HepG2 (cell line): Measurements from ENCODE around the gene PRDX2. TPM values are rescaled to one million over a fixed set of nuclear protein-coding genes. Genes with fewer than 3 reads are reported as not detected.
A peak's percentile ranks its signal among the peaks of the same experiment; 100 is the strongest.

ENCODE experiments used
- AGO2 ChIP-seq: fragments of 200-400 bp; formaldehyde crosslinking; optimal IDR thresholded peaks from 2 replicates; pipeline ENCODE3; 2017; ENCODE audit warnings: mild to moderate bottlenecking, low read depth, low read length, moderate library complexity
- ARID4A ChIP-seq: sonication (generic); formaldehyde crosslinking; IDR thresholded peaks from 2 replicates; pipeline ENCODE4 v1.5.0; 2020; ENCODE audit warnings: mild to moderate bottlenecking, missing genetic modification reagents, borderline replicate concordance
- ATM ChIP-seq: fragments of 450-650 bp; IDR thresholded peaks from 2 replicates; pipeline ENCODE4 v1.7.1; 2017; ENCODE audit warnings: mild to moderate bottlenecking, borderline replicate concordance
- CCDC6 ChIP-seq: sonication (generic); formaldehyde crosslinking; IDR thresholded peaks from 2 replicates; pipeline ENCODE4 v1.8.1; 2022; ENCODE audit warnings: mild to moderate bottlenecking, missing genetic modification reagents, moderate library complexity
- ESRRA ChIP-seq: sonication (generic); formaldehyde crosslinking; IDR thresholded peaks from 2 replicates; pipeline ENCODE4 v1.5.1; 2020; ENCODE audit warnings: mild to moderate bottlenecking, low read depth, missing genetic modification reagents
- GABPB1 ChIP-seq: IDR thresholded peaks from 2 replicates; pipeline ENCODE4 v1.6.1; 2016; ENCODE audit warnings: mild to moderate bottlenecking, missing genetic modification reagents, moderate library complexity, missing compliant biosample characterization
- GLMP ChIP-seq: sonication (generic); formaldehyde crosslinking; IDR thresholded peaks from 2 replicates; pipeline ENCODE4 v1.9.0; 2021; ENCODE audit warnings: missing genetic modification reagents, mild to moderate bottlenecking, borderline replicate concordance
- HNRNPLL ChIP-seq: fragments of 200-400 bp; formaldehyde crosslinking; IDR thresholded peaks from 2 replicates; pipeline ENCODE4 v1.6.1; 2017; ENCODE audit warnings: mild to moderate bottlenecking, low read depth, low read length; ENCODE audit not compliant: poor library complexity, severe bottlenecking
- KDM5B ChIP-seq: sonication (generic); formaldehyde crosslinking; IDR thresholded peaks from 2 replicates; pipeline ENCODE4 v1.4.0; 2020; ENCODE audit warnings: missing genetic modification reagents, mild to moderate bottlenecking, borderline replicate concordance
- NCOA1 ChIP-seq: sonication (generic); formaldehyde crosslinking; IDR thresholded peaks from 2 replicates; pipeline ENCODE4 v1.9.0; 2021; ENCODE audit warnings: missing genetic modification reagents
- NR2F1 ChIP-seq, 2 experiments: fragments of 450-650 bp in 1 of 2; formaldehyde crosslinking in 1 of 2; IDR thresholded peaks; 2 replicates each; pipeline versions ENCODE4 v1.5.0 to v1.6.1; 2016 to 2020; ENCODE audit warnings: mild to moderate bottlenecking in 1 of 2, missing compliant biosample characterization in 1 of 2, missing genetic modification reagents in 1 of 2, moderate library complexity in 1 of 2
- NR3C1 ChIP-seq: sonication (generic); formaldehyde crosslinking; IDR thresholded peaks from 2 replicates; pipeline ENCODE4 v1.4.0; 2020; ENCODE audit warnings: missing genetic modification reagents
- STAT5B ChIP-seq: sonication (generic); formaldehyde crosslinking; IDR thresholded peaks from 2 replicates; pipeline ENCODE4 v1.4.0; 2020; ENCODE audit warnings: missing genetic modification reagents
- ZBTB1 ChIP-seq: sonication (generic); formaldehyde crosslinking; IDR thresholded peaks from 2 replicates; pipeline ENCODE4 v1.4.0; 2020; ENCODE audit warnings: missing genetic modification reagents, borderline replicate concordance
- ZFP41 ChIP-seq: sonication (generic); formaldehyde crosslinking; IDR thresholded peaks from 2 replicates; pipeline ENCODE4 v1.4.0; 2020; ENCODE audit warnings: mild to moderate bottlenecking, missing genetic modification reagents, borderline replicate concordance
- ZNF160 ChIP-seq: sonication (generic); formaldehyde crosslinking; IDR thresholded peaks from 2 replicates; pipeline ENCODE4 v1.8.0; 2022; ENCODE audit warnings: mild to moderate bottlenecking, inconsistent platforms, missing genetic modification reagents
- ZNF260 ChIP-seq: sonication (generic); formaldehyde crosslinking; IDR thresholded peaks from 2 replicates; pipeline ENCODE4 v1.4.0; 2020; ENCODE audit warnings: missing genetic modification reagents, low read depth, mild to moderate bottlenecking, borderline replicate concordance
- ZNF274 ChIP-seq: sonication (generic); formaldehyde crosslinking; IDR thresholded peaks from 2 replicates; pipeline ENCODE4 v1.5.1; 2020; ENCODE audit warnings: mild to moderate bottlenecking, missing genetic modification reagents
- ZNF326 ChIP-seq: sonication (generic); formaldehyde crosslinking; IDR thresholded peaks from 2 replicates; pipeline ENCODE4 v1.4.0; 2020; ENCODE audit warnings: missing genetic modification reagents, borderline replicate concordance
- ZNF350 ChIP-seq: sonication (generic); formaldehyde crosslinking; IDR thresholded peaks from 2 replicates; pipeline ENCODE4 v1.4.0; 2020; ENCODE audit warnings: mild to moderate bottlenecking, low read depth, missing genetic modification reagents, borderline replicate concordance
- ZNF552 ChIP-seq: sonication (generic); formaldehyde crosslinking; IDR thresholded peaks from 2 replicates; pipeline ENCODE4 v1.9.0; 2022; ENCODE audit warnings: missing genetic modification reagents, mild to moderate bottlenecking, borderline replicate concordance
- polyA plus RNA-seq, 8 experiments: library from polyadenylated mRNA; depleted of rRNA in 3 of 8; stranded (reverse) in 7 of 8; unstranded in 1 of 8; fragments of >200 nt; fragmentation: Illumina TruSeq in 4 of 8; extraction: Trizol in 4 of 8; gene quantifications; 2 replicates each; pipeline versions ENCODE4 v1.2.1 to v1.2.3, GENCODE V29; 2011 to 2016; ENCODE audit warnings: low read depth in 4 of 8, missing spikeins in 1 of 8, mixed read lengths in 1 of 8; ENCODE audit not compliant: insufficient read depth in 1 of 8
- total RNA-seq, 5 experiments: library from RNA; depleted of rRNA; stranded (reverse); fragments of >200 nt; fragmentation: Illumina TruSeq; extraction: Trizol; gene quantifications; 2 replicates each; pipeline ENCODE4 v1.2.3, GENCODE V29; 2016; ENCODE audit warnings: low read depth in 1 of 5
- TF ChIP-seq, protein P1 (sequence below): sonication (generic); formaldehyde crosslinking; IDR thresholded peaks from 2 replicates; pipeline ENCODE4 v1.4.0; 2020; ENCODE audit warnings: missing genetic modification reagents, borderline replicate concordance

The PRDX2 gene
- total and polyA plus RNA-seq, 2 of the 13 experiments (the other 11 are each of a cell fraction or from before 2014, with no cell fraction given): 218 to 381 TPM

- no peak for TF ChIP-seq ZNF160 (CRISPR knock-in tag)
- TF ChIP-seq HNRNPLL: peak; percentile 28
- TF ChIP-seq, protein P1, sequence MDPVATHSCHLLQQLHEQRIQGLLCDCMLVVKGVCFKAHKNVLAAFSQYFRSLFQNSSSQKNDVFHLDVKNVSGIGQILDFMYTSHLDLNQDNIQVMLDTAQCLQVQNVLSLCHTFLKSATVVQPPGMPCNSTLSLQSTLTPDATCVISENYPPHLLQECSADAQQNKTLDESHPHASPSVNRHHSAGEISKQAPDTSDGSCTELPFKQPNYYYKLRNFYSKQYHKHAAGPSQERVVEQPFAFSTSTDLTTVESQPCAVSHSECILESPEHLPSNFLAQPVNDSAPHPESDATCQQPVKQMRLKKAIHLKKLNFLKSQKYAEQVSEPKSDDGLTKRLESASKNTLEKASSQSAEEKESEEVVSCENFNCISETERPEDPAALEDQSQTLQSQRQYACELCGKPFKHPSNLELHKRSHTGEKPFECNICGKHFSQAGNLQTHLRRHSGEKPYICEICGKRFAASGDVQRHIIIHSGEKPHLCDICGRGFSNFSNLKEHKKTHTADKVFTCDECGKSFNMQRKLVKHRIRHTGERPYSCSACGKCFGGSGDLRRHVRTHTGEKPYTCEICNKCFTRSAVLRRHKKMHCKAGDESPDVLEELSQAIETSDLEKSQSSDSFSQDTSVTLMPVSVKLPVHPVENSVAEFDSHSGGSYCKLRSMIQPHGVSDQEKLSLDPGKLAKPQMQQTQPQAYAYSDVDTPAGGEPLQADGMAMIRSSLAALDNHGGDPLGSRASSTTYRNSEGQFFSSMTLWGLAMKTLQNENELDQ: no peak
- no peak for TF ChIP-seq NCOA1 (CRISPR knock-in tag)
- peak; percentile 35; the same call in 1 of the 2 replicates for TF ChIP-seq GABPB1 (CRISPR knock-in tag)
- no peak for TF ChIP-seq CCDC6 (CRISPR knock-in tag)
- no peak for TF ChIP-seq STAT5B (CRISPR knock-in tag)
- no peak; the same call in 1 of the 2 replicates for TF ChIP-seq ZNF274 (CRISPR knock-in tag)
- TF ChIP-seq GLMP: no peak
- TF ChIP-seq ARID4A (CRISPR knock-in tag): 0 out of 2 replicates have a peak, but pooled peaks have one; percentile 35
- TF ChIP-seq ESRRA (CRISPR knock-in tag): no peak
- TF ChIP-seq ZFP41 (CRISPR knock-in tag): no peak
- no peak for TF ChIP-seq ZNF260 (CRISPR knock-in tag)
- no peak for TF ChIP-seq NR2F1 (CRISPR knock-in tag; IDR thresholded peaks at IDR 0.05)
- TF ChIP-seq ZBTB1: no peak
- no peak for TF ChIP-seq ZNF326
- TF ChIP-seq KDM5B (CRISPR knock-in tag): 0 out of 2 replicates have a peak, but pooled peaks have one; percentile 38
- TF ChIP-seq ZNF552 (CRISPR knock-in tag): no peak
- TF ChIP-seq ATM: no peak
- TF ChIP-seq AGO2: no peak
- no peak for TF ChIP-seq NR3C1 (CRISPR knock-in tag)
- TF ChIP-seq ZNF350 (CRISPR knock-in tag): no peak
These were observed 32.4 kb upstream of the PRDX2 start (continued) for GRCh38 chr19:12833738-12834565.
